ENCODE measurements around the gene GPBP1.
"Not testable (repeated sequence)": the region's sequence is repeated elsewhere in the genome, so short reads cannot be mapped to it uniquely, and the experiment has no call there.

The GPBP1 gene

DNA sequence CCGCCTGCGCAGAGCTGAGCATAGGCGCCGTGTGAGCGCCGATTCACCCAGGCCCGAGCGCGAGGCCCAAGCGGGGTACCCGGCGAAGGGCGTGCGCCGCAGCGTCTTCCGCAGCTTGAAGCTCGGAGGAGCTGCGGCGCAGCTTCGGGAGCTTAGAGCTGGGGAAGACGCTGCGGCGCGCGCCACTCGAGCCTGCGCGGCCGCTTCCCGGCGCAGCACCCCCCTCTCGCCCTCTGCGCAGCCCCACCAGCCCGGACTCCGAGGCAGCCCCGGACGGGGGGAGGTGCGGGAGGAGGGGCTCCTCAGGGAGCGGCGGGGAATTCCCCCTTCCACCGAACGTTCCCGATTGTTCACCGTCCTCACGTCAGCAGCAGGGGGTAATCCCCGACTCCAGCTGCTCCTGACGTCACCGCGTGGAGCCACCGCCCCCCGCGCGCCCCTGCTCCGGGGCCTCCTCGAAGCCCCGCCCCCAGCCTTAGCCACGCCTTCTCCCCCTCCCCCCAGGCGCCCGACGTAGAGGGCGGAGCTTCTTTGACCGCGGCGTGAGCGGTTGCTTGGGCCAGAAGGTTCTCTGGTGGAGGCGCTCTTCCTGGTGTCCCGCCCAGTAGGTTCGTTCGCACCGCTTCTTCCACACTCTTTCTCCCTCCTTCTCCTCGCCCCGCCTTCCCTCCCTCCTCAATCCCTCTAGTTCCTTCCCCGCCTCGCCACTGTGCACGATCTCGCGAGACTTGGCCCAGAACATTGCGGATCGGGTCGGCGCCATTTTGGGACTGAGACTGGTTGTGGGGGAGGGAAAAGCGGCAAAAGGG is at the start of gene GPBP1:
Gene GPBP1 (plus strand): TSS at position 741 of the 809 bp plus-strand sequence. CDS start 40,072 bp downstream, outside the sequence.
- DNase-seq (ENCODE audit: low spot score): peak; percentile 75

GRCh38 chr5:57128325-57128724 is 45.5 kb upstream of the GPBP1 start:
- no peak for DNase-seq (ENCODE audit: low spot score)

DNA sequence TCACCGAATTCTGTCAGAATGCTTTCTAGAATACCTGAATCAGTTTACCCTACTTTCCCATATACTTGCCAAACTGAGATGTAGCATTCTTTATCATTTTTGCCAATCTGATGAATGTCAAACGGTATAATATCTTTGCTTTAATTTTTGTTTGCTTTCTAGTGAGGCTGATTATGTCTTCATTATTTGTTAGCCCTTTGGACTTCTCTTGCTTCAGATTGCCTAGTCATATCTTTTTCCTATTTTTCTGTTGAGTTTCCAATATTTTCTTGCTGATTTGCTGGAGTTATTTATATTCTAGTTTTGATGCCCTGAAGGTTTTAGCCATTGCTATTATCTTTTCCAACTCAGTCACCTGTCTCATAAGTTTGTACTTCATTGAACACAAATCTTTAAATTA is 40.3 kb upstream of the GPBP1 start:
- DNase-seq (ENCODE audit: low spot score): no peak

- DNase-seq (ENCODE audit: low spot score): no peak
These were observed 36.5 kb upstream of the GPBP1 start for GRCh38 chr5:57137401-57137800.

DNA sequence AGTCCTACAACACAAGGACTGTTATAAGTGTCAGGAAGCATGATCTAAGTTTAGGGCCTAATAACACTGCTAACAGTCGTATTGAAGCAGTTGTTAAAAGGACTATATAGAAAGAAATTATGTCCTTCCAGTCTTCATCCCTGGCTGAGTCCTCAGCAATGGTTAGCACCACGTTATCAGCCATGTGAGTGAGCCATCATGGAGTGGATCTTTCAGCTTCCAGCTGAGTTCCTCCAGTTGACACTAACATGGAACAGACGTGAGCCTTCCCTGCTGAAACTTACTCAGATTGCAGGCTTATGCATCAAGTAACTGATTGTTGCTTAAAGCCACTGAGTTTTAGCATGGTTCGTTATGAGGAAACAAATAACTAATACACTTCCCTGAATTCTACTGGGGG is 21.5 kb upstream of the GPBP1 start:
- DNase-seq (ENCODE audit: low spot score): no peak

DNA sequence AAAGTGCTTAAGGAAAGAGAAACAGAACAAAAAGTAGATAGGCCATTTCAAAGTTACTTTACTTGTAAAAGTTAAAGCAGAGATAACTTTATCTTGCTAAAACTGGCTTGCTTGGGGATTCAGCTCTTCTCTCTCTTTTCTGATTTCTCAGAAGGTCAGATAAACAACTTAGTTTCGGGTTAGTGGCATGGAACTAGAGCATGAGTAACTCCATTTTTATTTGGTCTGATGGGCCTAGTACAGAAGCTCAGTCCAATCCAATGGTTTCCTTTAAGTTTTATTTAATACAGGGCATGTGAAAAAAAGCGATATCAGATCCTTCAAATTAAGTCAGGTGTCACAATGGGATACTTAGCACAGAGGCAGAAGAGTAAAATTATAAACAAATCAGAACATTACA is 18.8 kb upstream of the GPBP1 start:
- no peak for DNase-seq (ENCODE audit: low spot score)

DNA sequence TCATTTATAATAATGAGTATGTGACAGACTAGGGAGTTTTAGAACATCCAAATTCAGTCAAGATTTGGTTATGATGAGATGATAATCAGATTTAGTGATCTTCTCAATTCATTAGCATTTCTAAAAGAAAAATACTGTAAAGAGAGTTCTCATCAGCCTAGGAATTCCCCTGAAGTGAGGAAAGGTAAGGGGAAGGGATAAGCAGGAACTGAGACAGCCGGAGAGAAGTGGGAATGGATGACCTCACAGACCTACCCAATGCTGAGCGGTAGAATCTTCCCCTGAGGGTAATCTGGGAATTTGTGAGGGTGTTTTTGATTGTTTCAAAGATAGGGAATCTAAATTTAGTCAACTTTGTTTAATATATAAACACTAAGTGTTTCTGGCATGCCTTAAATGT is 16.7 kb upstream of the GPBP1 start:
- DNase-seq (ENCODE audit: low spot score): no peak

DNA sequence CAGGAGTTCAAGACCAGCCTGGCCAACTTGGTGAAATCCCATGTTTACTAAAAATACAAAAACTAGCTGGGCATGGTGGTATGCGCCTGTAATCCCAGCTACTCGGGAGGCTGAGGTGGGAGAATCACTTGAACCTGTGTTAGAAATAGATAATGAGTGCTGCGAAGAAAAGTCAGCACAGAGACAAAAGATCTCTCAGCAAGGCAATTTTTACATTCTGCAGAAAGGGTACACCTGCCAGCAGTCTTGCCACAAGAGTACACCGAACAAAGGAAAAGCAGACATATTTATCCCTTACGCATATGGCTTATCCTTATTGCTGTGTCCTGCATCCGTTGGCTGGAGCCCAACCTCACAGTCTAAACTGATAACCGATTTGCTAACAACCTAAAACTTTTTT is 16.2 kb upstream of the GPBP1 start:
- no peak for DNase-seq (ENCODE audit: low spot score)

DNA sequence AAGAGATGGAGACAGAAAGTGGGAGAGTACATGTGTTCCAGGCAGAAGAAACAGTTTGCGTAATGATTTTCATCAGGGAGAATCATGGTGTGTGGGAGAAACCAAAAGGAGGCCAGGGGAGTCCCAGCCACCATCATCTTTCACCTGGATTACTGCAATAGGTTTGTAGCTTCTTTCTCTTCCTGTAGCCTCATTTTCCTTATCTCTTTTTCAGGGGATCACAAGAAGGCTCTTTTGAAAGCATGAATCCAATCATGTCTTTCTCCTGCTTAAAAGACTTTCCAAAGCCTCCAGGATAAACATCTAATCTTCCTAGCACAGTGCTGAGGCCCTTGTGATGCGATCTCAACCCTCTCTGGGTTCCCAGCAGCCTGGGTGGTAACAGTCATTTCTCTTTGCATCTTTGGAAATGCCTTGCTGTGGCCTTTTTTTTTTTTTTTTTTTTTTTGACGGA is 10.3 kb upstream of the GPBP1 start:
- DNase-seq (ENCODE audit: low spot score): no peak

- DNase-seq (ENCODE audit: low spot score): no peak
These were observed 9.7 kb upstream of the GPBP1 start for GRCh38 chr5:57164124-57164523.

DNA sequence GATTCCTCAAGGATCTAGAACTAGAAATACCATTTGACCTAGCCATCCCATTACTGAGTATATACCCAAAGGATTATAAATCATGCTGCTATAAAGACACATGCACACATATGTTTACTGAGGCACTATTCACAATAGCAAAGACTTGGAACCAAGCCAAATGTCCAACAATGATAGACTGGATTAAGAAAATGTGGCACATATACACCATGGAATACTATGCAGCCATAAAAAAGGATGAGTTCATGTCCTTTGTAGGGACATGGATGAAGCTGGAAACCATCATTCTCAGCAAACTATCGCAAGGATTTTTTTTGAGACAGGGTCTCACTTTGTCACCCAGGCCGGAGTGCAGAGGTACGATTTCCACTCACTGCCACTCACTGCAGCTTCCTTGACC is 8.7 kb upstream of the GPBP1 start:
- DNase-seq (ENCODE audit: low spot score): not testable (repeated sequence)

GRCh38 chr5:57166276-57166675 is 7.6 kb upstream of the GPBP1 start:
- DNase-seq (ENCODE audit: low spot score): no peak

GRCh38 chr5:57167201-57167600 is 6.7 kb upstream of the GPBP1 start:
- DNase-seq (ENCODE audit: low spot score): no peak

DNA sequence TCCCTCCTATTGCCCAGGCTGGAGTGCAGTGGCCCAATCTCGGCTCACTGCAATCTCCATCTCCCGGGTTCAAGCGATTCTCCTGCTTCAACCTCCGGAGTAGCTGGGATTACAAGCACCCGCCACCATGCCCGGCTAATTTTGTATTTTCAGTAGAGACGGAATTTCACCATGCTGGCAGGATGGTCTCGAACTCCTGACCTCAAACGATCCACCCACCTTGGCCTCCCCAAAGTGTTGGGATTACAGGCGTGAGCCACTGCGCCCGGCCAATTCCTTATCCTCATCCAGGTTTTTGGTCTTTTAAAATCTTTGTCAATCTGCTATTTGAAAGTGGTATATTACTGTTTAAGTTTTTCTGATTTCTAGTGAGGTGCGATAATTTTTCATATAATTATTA is 3.7 kb upstream of the GPBP1 start:
- DNase-seq (ENCODE audit: low spot score): not testable (repeated sequence)

GRCh38 chr5:57171816-57172465 is 1.9 kb upstream of the GPBP1 start:
- no peak for DNase-seq (ENCODE audit: low spot score)

DNA sequence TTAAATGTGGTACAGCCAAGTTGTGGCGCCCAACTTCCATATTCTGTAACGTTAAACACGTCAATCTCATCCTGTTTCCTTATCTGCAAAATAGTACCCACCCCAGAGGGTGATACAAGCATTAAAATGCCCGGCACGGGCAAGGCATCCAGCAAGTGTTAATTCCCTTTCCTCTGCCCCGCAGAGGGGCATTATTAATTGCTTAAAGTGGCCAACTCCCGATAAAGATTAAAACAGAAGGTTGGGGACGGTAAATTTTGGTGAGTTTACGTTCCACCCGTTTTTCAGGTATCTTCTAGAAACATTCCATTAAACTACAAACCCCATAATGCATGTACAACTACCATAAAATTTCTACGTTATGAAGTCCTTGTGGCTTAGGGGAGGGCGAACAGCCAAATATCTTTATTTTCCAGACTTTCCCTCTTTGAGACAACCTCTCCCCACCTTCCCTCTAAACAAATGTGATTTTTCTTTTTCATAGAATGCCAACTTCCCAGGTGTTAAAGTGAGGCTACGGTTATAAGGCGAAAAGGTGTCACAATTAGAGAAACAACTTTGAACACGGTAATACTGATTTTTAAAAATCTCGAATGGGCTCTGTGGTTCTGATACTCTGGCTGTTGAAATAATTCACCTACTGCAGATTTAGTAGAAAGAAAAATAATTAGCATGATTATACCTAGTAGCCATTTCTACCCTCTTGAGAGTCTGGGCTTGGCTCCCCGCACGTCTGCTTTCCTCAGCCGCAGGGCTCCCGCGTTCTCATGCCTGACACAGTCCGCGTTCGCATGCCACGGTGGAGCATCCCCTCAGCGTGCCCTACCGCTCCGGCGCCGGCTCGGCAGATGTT is 1.2 kb upstream of the GPBP1 start:
- no peak for DNase-seq (ENCODE audit: low spot score)

- no peak for DNase-seq (ENCODE audit: low spot score)
These were observed 450 bp downstream of the GPBP1 start for GRCh38 chr5:57174128-57174889.

- no peak for DNase-seq (ENCODE audit: low spot score)
These were observed 1.1 kb downstream of the GPBP1 start for GRCh38 chr5:57174890-57175510.

DNA sequence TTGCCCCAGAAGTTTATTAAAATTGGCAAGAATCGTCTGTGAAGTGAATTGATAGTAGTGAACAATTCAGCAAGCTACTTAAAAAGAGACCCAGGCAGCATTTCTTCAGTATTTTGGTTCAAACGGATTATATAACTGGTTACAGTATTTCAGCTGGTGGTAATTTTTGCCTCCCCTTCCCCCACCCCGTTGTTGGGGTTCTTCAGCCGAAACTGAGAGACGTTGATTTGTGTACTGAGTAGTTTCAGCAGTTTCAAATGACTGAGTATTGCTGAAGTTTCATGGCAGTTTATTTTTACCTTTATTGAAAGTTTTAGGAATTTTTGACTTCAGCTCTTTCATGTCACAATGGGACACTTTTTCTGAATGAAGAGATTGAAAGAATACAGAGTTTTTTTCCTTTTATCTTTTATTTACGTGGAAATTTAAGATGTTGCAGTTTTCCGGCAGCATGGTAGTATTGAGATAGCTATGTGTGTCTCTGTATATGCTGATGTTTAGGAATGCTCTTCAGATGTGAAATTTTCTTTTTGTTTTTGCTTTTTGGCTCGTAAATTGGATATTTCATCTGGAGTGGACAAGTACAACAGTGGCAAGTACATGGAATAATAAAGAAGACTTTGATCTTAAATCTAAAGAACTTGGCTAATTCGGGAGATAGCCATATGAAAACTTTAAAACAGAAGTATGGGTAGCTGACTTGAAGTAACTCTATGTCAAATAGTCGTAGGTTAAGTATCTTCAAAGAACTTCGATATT is 1.9 kb downstream of the GPBP1 start:
- DNase-seq (ENCODE audit: low spot score): no peak

- no peak for DNase-seq (ENCODE audit: low spot score)
These were observed 2.5 kb downstream of the GPBP1 start for GRCh38 chr5:57176350-57176857.
